Measurements from ENCODE around the gene C9orf152.

DNA sequence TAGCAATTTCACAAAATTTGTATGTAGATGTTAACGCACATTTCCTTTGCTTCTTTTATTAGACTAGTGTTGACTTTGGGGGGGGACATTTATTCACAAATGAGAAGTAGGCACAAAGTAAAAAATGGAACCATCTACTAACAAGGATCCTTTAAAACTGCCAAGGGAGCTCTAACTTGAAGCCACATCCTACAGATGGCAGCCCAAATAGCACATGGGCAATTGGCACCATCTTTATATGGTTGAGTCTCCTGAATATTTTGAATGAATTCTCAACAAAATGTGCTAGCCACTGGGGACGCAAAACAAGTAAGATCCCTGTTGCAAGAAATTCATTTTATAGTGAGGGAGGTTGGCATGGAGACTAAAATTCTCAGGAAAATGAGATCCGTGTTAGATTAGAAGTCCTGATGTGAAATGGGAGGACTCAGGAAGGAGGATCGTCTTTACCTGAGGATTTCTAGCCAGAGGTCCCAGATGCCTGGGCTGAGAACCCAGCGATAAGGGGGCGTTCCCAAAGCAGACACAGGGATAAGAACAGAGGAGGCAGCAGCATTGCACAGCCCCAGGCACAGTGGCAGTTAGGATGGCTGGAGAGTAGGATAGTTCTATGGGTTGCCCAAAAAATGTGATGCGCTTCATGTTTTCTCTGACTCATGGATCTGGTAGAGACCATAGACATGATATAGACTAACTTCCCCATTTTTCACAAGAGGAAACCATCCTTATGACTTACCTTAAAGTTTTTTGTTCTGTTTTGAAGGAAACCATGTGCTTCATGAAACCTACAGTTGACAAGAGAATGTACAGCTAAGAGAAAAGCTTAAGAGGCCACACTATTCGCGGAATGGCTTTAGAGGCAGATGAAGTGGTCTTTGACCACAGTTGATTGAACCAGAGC, 37.4 kb downstream of the C9orf152 start:
- TF ChIP-seq, protein P1, sequence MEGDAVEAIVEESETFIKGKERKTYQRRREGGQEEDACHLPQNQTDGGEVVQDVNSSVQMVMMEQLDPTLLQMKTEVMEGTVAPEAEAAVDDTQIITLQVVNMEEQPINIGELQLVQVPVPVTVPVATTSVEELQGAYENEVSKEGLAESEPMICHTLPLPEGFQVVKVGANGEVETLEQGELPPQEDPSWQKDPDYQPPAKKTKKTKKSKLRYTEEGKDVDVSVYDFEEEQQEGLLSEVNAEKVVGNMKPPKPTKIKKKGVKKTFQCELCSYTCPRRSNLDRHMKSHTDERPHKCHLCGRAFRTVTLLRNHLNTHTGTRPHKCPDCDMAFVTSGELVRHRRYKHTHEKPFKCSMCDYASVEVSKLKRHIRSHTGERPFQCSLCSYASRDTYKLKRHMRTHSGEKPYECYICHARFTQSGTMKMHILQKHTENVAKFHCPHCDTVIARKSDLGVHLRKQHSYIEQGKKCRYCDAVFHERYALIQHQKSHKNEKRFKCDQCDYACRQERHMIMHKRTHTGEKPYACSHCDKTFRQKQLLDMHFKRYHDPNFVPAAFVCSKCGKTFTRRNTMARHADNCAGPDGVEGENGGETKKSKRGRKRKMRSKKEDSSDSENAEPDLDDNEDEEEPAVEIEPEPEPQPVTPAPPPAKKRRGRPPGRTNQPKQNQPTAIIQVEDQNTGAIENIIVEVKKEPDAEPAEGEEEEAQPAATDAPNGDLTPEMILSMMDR (conservative IDR thresholded peaks at IDR 0.05; ENCODE audit: low read depth, low read length), result no peak
- no peak for TF ChIP-seq EZH2 (IDR thresholded peaks at IDR 0.05; ENCODE audit: borderline replicate concordance, low read depth, low read length, poor library complexity, severe bottlenecking)

Data from A673 (cell line).